K562 (cell line): ENCODE results near the gene AIFM3. TPM values are rescaled to one million over a fixed set of nuclear protein-coding genes. Genes with fewer than 3 reads are reported as not detected.
A peak's percentile ranks its signal among the peaks of the same experiment; 100 is the strongest.

Experiments used
- ATAC-seq: fragments of 200-7000 bp; cut with Tn5 transposase; 3 replicates; pipeline ENCODE4 v1.9.1; 2020; ENCODE audit warnings: moderate library complexity
- BruUV-seq: library from RNA; stranded (reverse); fragments of 400-500 nt; replicated peaks from 2 replicates; lab custom pipeline; 2021; lab: Mats Ljungman, UMichigan
- CTCF ChIA-PET: fragments of 300-600 bp; formaldehyde crosslinking; extraction: SDS; loops from one replicate; lab custom pipeline; 2021; ENCODE audit warnings: low intra/inter-chr PET ratio; lab: Yijun Ruan, JAX
- POLR2A ChIA-PET: fragments of 300-600, 350-650 bp; sonication (Branson Sonifier 250); formaldehyde crosslinking; extraction: SDS; loops from one replicate; lab custom pipeline; 2021; ENCODE audit warnings: antibody characterized with exemption, inconsistent platforms; lab: Yijun Ruan, JAX
- DNase-seq, 4 experiments: peaks; one replicate each; pipeline versions ENCODE4 v3.0.0 to v3.0.0-alpha.2; 2011 to 2018; ENCODE audit warnings: low spot score in 3 of 4, mixed read lengths in 3 of 4; ENCODE audit errors: extremely low read depth in 1 of 4
- FAIRE-seq: peaks from 2 replicates; lab custom pipeline; 2011; peaks lifted over from hg19 to GRCh38; lab: Jason Lieb, UNC
- H2AFZ ChIP-seq: 2 replicates; pipeline ENCODE4 v1.6.0; 2011; ENCODE audit warnings: low read depth, low read length, control low read depth, inconsistent platforms
- H3K27ac ChIP-seq: fragments of 200-600 bp; 3 replicates; pipeline ENCODE4 v1.8.0; 2011; ENCODE audit warnings: low read depth, mild to moderate bottlenecking, control low read depth, inconsistent platforms, low read length, moderate library complexity, mixed read lengths; ENCODE audit errors: extremely low read depth
- H3K27me3 ChIP-seq, 2 experiments: fragments of 300-600 bp in 1 of 2; 2 replicates in 1 of 2; 3 replicates in 1 of 2; pipeline versions ENCODE4 v1.6.0 to v1.8.0; 2011; ENCODE audit warnings: inconsistent platforms in 2 of 2, low read length in 2 of 2, mild to moderate bottlenecking in 1 of 2, mixed read lengths in 1 of 2, moderate library complexity in 1 of 2; ENCODE audit not compliant: control insufficient read depth in 2 of 2, insufficient read depth in 2 of 2
- H3K36me3 ChIP-seq: fragments of 300-600 bp; 3 replicates; pipeline ENCODE4 v1.8.0; 2011; ENCODE audit warnings: mild to moderate bottlenecking, low read length, inconsistent platforms; ENCODE audit not compliant: control insufficient read depth, insufficient read depth
- H3K4me1 ChIP-seq, 2 experiments: fragments of 200-600 bp in 1 of 2; replicated peaks in 1 of 2; 2 replicates in 1 of 2; 3 replicates in 1 of 2; pipeline versions ENCODE4 v1.5.1 to v1.8.0; 2011; ENCODE audit warnings: inconsistent platforms in 2 of 2, low read length in 2 of 2, mild to moderate bottlenecking in 1 of 2, mixed read lengths in 1 of 2, moderate library complexity in 1 of 2; ENCODE audit not compliant: control insufficient read depth in 2 of 2, insufficient read depth in 2 of 2
- H3K4me2 ChIP-seq: 2 replicates; pipeline ENCODE4 v1.6.1; 2011; ENCODE audit warnings: low read length, control low read depth, inconsistent platforms, mixed read lengths; ENCODE audit not compliant: insufficient read depth
- H3K4me3 ChIP-seq: fragments of 200-600 bp; sonication (generic), shearing (Covaris generic); 2 replicates; pipeline ENCODE4 v1.5.1; 2016; ENCODE audit warnings: control low read depth, inconsistent platforms
- H3K79me2 ChIP-seq: fragments of 200-600 bp; 3 replicates; pipeline ENCODE4 v1.8.0; 2011; ENCODE audit warnings: low read length, inconsistent platforms; ENCODE audit not compliant: control insufficient read depth, insufficient read depth
- H3K9ac ChIP-seq, 2 experiments: 2 replicates each; pipeline versions ENCODE4 v1.6.0 to v1.6.1; 2011; ENCODE audit warnings: low read depth in 2 of 2, low read length in 2 of 2, control low read depth in 1 of 2, inconsistent platforms in 1 of 2, mild to moderate bottlenecking in 1 of 2, mixed read lengths in 1 of 2; ENCODE audit not compliant: insufficient read depth in 1 of 2
- H3K9me1 ChIP-seq: one replicate; pipeline ENCODE4 v1.6.0; 2011; ENCODE audit warnings: inconsistent platforms, mild to moderate bottlenecking, low read length, moderate library complexity; ENCODE audit not compliant: control insufficient read depth, insufficient read depth
- H3K9me3 ChIP-seq: replicated peaks from 2 replicates; pipeline ENCODE4 v1.5.1; 2011; ENCODE audit warnings: low read depth, low read length, inconsistent platforms; ENCODE audit not compliant: control insufficient read depth, insufficient read depth
- H4K20me1 ChIP-seq: replicated peaks from 2 replicates; pipeline ENCODE4 v1.6.1; 2011; ENCODE audit warnings: low read length, inconsistent platforms, mixed read lengths; ENCODE audit not compliant: control insufficient read depth, insufficient read depth
- ADNP ChIP-seq: fragments of 200-800 bp; sonication (Bioruptor generic); IDR thresholded peaks from 2 replicates; pipeline ENCODE4 v1.6.1; 2016; ENCODE audit warnings: missing genetic modification characterization, missing compliant biosample characterization
- BMI1 ChIP-seq: fragments of 150-350 bp; IDR thresholded peaks from 2 replicates; pipeline ENCODE4 v1.6.1; 2014; ENCODE audit warnings: low read length
- CREBBP ChIP-seq: IDR thresholded peaks from one replicate; pipeline ENCODE4 v1.6.1; 2012; ENCODE audit warnings: low read depth, mild to moderate bottlenecking, control low read depth, inconsistent platforms, low read length
- FOXK1 ChIP-seq: sonication (generic); formaldehyde crosslinking; IDR thresholded peaks from 2 replicates; pipeline ENCODE4 v1.8.0; 2022; ENCODE audit warnings: missing genetic modification reagents, mild to moderate bottlenecking, borderline replicate concordance
- FOXP1 ChIP-seq: sonication (generic); formaldehyde crosslinking; IDR thresholded peaks from 2 replicates; pipeline ENCODE4 v1.8.0; 2022; ENCODE audit warnings: mild to moderate bottlenecking, missing genetic modification reagents
- FOXP4 ChIP-seq: sonication (generic); formaldehyde crosslinking; IDR thresholded peaks from 2 replicates; pipeline ENCODE4 v1.8.0; 2022; ENCODE audit warnings: mild to moderate bottlenecking, missing genetic modification reagents, borderline replicate concordance
- HDAC2 ChIP-seq: fragments of 450-650 bp; IDR thresholded peaks from 2 replicates; pipeline ENCODE4 v1.6.1; 2016; ENCODE audit warnings: mild to moderate bottlenecking
- HNRNPLL ChIP-seq: fragments of 200-400 bp; formaldehyde crosslinking; IDR thresholded peaks from 2 replicates; pipeline ENCODE4 v1.6.1; 2017; ENCODE audit warnings: low read length, low read depth, mild to moderate bottlenecking; ENCODE audit not compliant: poor library complexity, severe bottlenecking
- HNRNPUL1 ChIP-seq: fragments of 200-400 bp; formaldehyde crosslinking; IDR thresholded peaks from 2 replicates; pipeline ENCODE4 v1.6.1; 2017; ENCODE audit warnings: low read length
- NFATC3 ChIP-seq: fragments of 450-650 bp; IDR thresholded peaks from 2 replicates; pipeline ENCODE4 v1.6.1; 2017; ENCODE audit warnings: mild to moderate bottlenecking
- POLR3G ChIP-seq: IDR thresholded peaks from 2 replicates; pipeline ENCODE4 v1.6.1; 2011; ENCODE audit not compliant: insufficient read length, insufficient replicate concordance; ENCODE audit errors: extremely low read depth
- RBM39 ChIP-seq: fragments of 200-400 bp; formaldehyde crosslinking; optimal IDR thresholded peaks from 2 replicates; pipeline ENCODE3; 2018; ENCODE audit warnings: low read depth, low read length
- SMAD2 ChIP-seq: fragments of 150-350 bp; IDR thresholded peaks from 2 replicates; pipeline ENCODE4 v1.6.1; 2014; ENCODE audit warnings: low read depth, mild to moderate bottlenecking, low read length
- SMAD3 ChIP-seq: fragments of 450-650 bp; formaldehyde crosslinking; conservative IDR thresholded peaks from 2 replicates; pipeline ENCODE4 v1.4.0; 2020; ENCODE audit warnings: mild to moderate bottlenecking
- SNAPC5 ChIP-seq: fragments of 250-450 bp; sonication (Bioruptor Pico); IDR thresholded peaks from 2 replicates; pipeline ENCODE4 v1.8.0; 2021; ENCODE audit warnings: moderate library complexity, mild to moderate bottlenecking, inconsistent platforms
- STAT5B ChIP-seq: fragments of 250-450 bp; sonication (Bioruptor Pico); IDR thresholded peaks from 2 replicates; pipeline ENCODE4 v1.8.0; 2021; ENCODE audit warnings: mild to moderate bottlenecking, inconsistent platforms
- STAT6 ChIP-seq: sonication (generic); formaldehyde crosslinking; IDR thresholded peaks from 2 replicates; pipeline ENCODE4 v1.8.1; 2023; ENCODE audit warnings: mild to moderate bottlenecking, missing genetic modification reagents
- TAF7 ChIP-seq: fragments of 450-650 bp; IDR thresholded peaks from 2 replicates; pipeline ENCODE4 v1.6.1; 2016; ENCODE audit warnings: missing genetic modification characterization, missing compliant biosample characterization
- ZFP36 ChIP-seq: fragments of 150-350 bp; IDR thresholded peaks from 2 replicates; pipeline ENCODE4 v1.6.1; 2018; ENCODE audit warnings: low read length, low read depth; ENCODE audit not compliant: partially characterized antibody
- ZNF197 ChIP-seq: fragments of 200-800 bp; sonication (Bioruptor generic); IDR thresholded peaks from 2 replicates; pipeline ENCODE4 v1.6.1; 2016; ENCODE audit warnings: low read depth, missing genetic modification characterization, missing compliant biosample characterization
- ZNF24 ChIP-seq: fragments of 450-650 bp; IDR thresholded peaks from 2 replicates; pipeline ENCODE4 v1.6.1; 2016
- WGBS: fragments of 100-300 bp; shearing (Covaris generic); methylation state at CpG from one replicate; pipeline ENCODE4 v1.1.6; 2016; ENCODE audit warnings: low coverage, mixed read lengths; ENCODE audit not compliant: insufficient coverage; ENCODE audit errors: missing lambda C conversion rate; 5-methylcytosine and 5-hydroxymethylcytosine counted together
- in situ Hi-C: fragments of 300-500 bp; cut with MboI; formaldehyde crosslinking; loops from 4 replicates; pipeline ENCODE4 v1.15.0; 2018; ENCODE audit warnings: inconsistent platforms, mixed read lengths
- intact Hi-C: fragments of 100-400 bp; cut with micrococcal nuclease; formaldehyde crosslinking; loops from 2 replicates; pipeline ENCODE4 v1.14.2; 2022
- polyA plus RNA-seq, 8 experiments: library from polyadenylated mRNA; depleted of rRNA in 4 of 8; stranded (reverse) in 5 of 8; unstranded in 3 of 8; fragments of >200 nt; fragmentation: Nextera tagmentation in 2 of 8; fragmentation: Illumina TruSeq in 1 of 8; extraction: Ambion mirVana in 2 of 8; extraction: Trizol in 1 of 8; gene quantifications; 2 replicates each; pipeline versions ENCODE4 v1.2.1 to v1.2.3, GENCODE V29; 2011 to 2014; ENCODE audit warnings: inconsistent platforms in 1 of 8, missing spikeins in 1 of 8
- total RNA-seq, 7 experiments: library from RNA; depleted of rRNA in 6 of 7; stranded (reverse); fragments of >200 nt in 6 of 7; fragmentation: Illumina TruSeq in 2 of 7; extraction: Trizol in 2 of 7; gene quantifications; 2 replicates each; pipeline versions ENCODE4 v1.2.1 to v1.2.3, GENCODE V29; 2011 to 2021; ENCODE audit warnings: low replicate concordance in 1 of 7

AIFM3 gene
- total and polyA plus RNA-seq, 9 of the 15 experiments (the other 6 are each of a cell fraction or from before 2014, with no cell fraction given): 0.03 to 0.20 (median 0.07) TPM; not detected in 1

GRCh38 chr22:20944042-20944441 is 23.0 kb upstream of the AIFM3 start:
- POLR2A ChIA-PET: interaction anchor here (54.6 to 64.4 kb wide), 2 partner anchors 7 to 26 kb away, joined by 1556 read pairs; partner anchors contain the start of genes AIFM3, CRKL and LZTR1
- FAIRE-seq (no peak), DNase-seq (no peak), ATAC-seq (no peak)
- Histone ChIP-seq H3K4me3 (no peak overlapping the region), H4K20me1 (peaks cover 95% of the 10 kb centered on the region), H3K36me3 (peaks cover 85% of the 10 kb centered on the region), H3K9ac (no peak overlapping the region), H3K9me3 (no peaks in the 10 kb centered on the region), H3K27ac (no peak overlapping the region), H3K9me1 (peaks cover 41% of the 10 kb centered on the region), H3K79me2 (peaks cover 97% of the 10 kb centered on the region), H3K27me3 (no peaks in the 10 kb centered on the region), H3K4me2 (no peak overlapping the region), H3K4me1 (peaks cover 9 to 19% of the 10 kb centered on the region in 2 experiments; a peak in 3 of 5 replicates), H2AFZ (no peak overlapping the region)
- in situ Hi-C loops (no loop called here), intact Hi-C loops (no loop called here)
- BruUV-seq: no TSS peak
- CTCF ChIA-PET: no interaction called here
- WGBS: 28% methylated on average over 1 of the region's 1 CpG
- TF ChIP-seq ZNF197 (no peak), STAT5B (CRISPR knock-in tag) (0 out of 2 replicates have a peak, but pooled peaks have one; percentile 8), BMI1 (no peak), SNAPC5 (CRISPR knock-in tag) (no peak), HDAC2 (no peak), STAT6 (CRISPR knock-in tag) (no peak), ZNF24 (no peak), CREBBP (no peak), HNRNPUL1 (no peak), TAF7 (tag) (0 out of 2 replicates have a peak, but pooled peaks have one; percentile 12), ADNP (tag) (no peak), SMAD2 (no peak), SMAD3 (no peak), FOXP1 (CRISPR knock-in tag) (no peak), NFATC3 (no peak), ZFP36 (no peak), FOXK1 (CRISPR knock-in tag) (0 out of 2 replicates have a peak, but pooled peaks have one; percentile 25), HNRNPLL (no peak), FOXP4 (CRISPR knock-in tag) (0 out of 2 replicates have a peak, but pooled peaks have one; percentile 61), RBM39 (no peak), POLR3G (no peak)
